ENCODE data around the gene ING5.
"Not testable (repeated sequence)": the region's sequence is repeated elsewhere in the genome, so short reads cannot be mapped to it uniquely, and the experiment has no call there.

ING5 gene

DNA sequence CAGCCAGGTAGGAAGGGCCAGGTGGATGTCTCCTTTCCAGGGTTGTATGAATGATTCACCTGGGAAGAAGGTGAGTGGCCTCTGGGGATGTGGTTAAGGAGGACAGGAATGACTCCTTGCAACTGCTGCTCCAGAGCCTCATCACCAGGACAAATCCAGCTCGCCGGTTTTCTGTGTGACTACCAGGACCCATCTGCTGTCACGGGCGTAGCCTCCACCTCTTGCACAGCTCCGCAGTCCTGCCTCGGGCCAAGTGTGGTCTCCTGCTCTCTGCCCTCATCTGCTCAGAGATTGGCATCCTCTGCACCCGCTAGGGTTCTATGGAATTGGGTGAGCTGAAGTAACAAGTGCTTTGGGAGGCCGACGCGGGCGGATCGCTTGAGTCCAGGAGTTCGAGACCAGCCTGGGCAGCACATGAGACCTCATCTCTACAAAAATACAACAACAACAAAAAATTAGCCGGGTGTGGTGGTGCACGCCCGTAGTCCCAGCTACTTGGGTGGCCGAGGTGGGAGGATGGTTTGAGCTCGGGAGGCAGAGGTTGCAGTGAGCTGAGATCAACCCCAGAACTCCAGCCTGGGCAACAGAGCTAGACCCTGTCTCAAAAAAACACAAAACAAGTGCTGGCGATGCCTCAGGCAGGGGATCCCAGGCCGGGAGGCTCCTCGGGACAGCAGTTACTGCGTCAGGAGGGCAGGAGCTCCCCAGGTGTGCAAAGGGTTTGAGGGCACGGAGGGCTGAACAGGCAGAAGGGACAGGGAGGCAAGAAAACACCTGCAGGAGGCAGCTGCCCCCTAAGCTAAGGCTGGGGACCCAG, 31.8 kb downstream of the ING5 start:
- DNase-seq = no peak
- TF ChIP-seq GATA1 (IDR thresholded peaks at IDR 0.05; ENCODE audit: low read depth, low read length) (no peak), POLR2A (IDR thresholded peaks at IDR 0.05; ENCODE audit: low read length) (no peak)

DNA sequence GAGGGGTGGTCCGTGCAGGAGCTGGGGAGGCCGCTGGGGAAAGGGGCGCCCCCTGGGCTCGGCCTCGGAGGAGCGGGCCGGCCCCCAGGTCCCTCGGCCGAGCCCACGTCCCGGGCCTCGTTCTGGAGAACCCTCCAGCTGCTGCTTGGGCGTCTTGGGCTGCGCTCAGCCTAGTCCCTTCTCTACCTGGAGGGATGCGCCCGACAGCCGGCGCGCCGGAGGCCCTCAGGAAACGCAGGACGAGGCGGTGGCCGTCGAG, 32.3 kb downstream of the ING5 start:
- TF ChIP-seq POLR2A (IDR thresholded peaks at IDR 0.05; ENCODE audit: low read length) (no peak), GATA1 (IDR thresholded peaks at IDR 0.05; ENCODE audit: low read depth, low read length) (no peak)
- no peak for DNase-seq

- peak; percentile 89 to 96 for DNase-seq
Observed at GRCh38 chr2:241734467-241735208, 32.8 kb downstream of the ING5 start, which contains the start of gene D2HGDH. D2HGDH (plus strand) TSS chr2:241734630; CDS start chr2:241735225, 595 bp downstream.

DNA sequence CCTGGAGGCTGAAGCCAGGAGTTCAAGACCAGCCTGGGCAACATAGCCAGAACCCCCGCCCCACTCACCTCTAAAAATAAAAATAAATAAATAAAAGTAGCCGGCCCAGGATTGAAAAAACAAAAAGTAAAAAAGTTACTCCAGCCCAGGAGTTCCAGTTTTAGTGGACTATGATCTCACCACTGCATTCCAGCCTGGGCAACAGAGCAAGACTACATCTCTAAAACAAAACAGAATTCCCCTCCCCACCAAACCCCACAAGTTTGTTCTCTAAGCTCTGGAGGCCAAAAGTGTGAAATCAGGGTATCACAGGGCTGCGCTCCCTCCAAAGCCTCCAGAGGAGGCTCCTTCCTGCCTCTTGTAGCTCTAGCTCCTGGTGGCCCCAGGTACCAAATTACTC, 34.3 kb downstream of the ING5 start:
- TF ChIP-seq POLR2A (IDR thresholded peaks at IDR 0.05; ENCODE audit: low read length) (no peak), GATA1 (IDR thresholded peaks at IDR 0.05; ENCODE audit: low read depth, low read length) (no peak)
- DNase-seq = no peak

More at GRCh38 chr2:241734467-241735208, 32.8 kb downstream of the ING5 start, which contains the start of gene D2HGDH:
- peak; percentile 49 for TF ChIP-seq POLR2A (IDR thresholded peaks at IDR 0.05; ENCODE audit: low read length)
- TF ChIP-seq GATA1 (IDR thresholded peaks at IDR 0.05; ENCODE audit: low read depth, low read length) = no peak

GRCh38 chr2:241738040-241738686, 36.3 kb downstream of the ING5 start:
- no peak for DNase-seq
- TF ChIP-seq POLR2A (IDR thresholded peaks at IDR 0.05; ENCODE audit: low read length) = no peak
- TF ChIP-seq GATA1 (IDR thresholded peaks at IDR 0.05; ENCODE audit: low read depth, low read length) = no peak

GRCh38 chr2:241739177-241739576, 37.3 kb downstream of the ING5 start:
- DNase-seq = no peak
- no peak for TF ChIP-seq POLR2A (IDR thresholded peaks at IDR 0.05; ENCODE audit: low read length)
- no peak for TF ChIP-seq GATA1 (IDR thresholded peaks at IDR 0.05; ENCODE audit: low read depth, low read length)

GRCh38 chr2:241739651-241740050, 37.8 kb downstream of the ING5 start:
- no peak for TF ChIP-seq GATA1 (IDR thresholded peaks at IDR 0.05; ENCODE audit: low read depth, low read length)
- no peak for TF ChIP-seq POLR2A (IDR thresholded peaks at IDR 0.05; ENCODE audit: low read length)
- no peak for DNase-seq

- TF ChIP-seq GATA1 (IDR thresholded peaks at IDR 0.05; ENCODE audit: low read depth, low read length) = no peak
- DNase-seq = no peak
Observed at GRCh38 chr2:241741016-241741415, 39.2 kb downstream of the ING5 start.

DNA sequence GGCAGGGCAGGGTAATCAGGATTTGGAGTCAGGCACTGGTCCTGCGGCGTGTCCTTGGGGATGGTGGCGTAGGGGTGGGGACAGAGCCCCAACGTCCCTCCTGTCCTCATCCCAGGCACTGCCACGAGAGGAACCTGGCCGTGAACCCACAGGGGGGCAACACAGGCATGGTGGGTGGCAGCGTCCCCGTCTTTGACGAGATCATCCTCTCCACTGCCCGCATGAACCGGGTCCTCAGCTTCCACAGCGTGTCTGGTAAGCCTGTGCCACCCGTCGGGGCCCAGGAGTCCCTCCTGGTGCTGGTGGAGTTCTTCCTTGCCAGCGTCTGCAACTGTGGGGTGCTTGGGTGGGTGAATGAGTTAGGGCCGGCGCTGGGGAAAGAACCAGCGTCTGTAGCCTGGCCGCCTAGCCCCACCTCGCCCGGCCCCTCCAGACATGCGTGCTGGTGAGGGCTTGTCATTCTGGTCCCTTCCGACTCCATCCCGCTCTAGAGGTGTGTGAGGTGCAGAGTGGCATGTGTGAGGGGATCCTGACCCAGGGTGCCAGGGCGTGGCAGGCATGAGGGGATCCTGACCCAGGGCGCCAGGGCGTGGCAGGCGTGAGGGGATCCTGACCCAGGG, 40.6 kb downstream of the ING5 start:
- no peak for DNase-seq
- no peak for TF ChIP-seq GATA1 (IDR thresholded peaks at IDR 0.05; ENCODE audit: low read depth, low read length)

GRCh38 chr2:241743008-241743407, 41.2 kb downstream of the ING5 start:
- not testable (repeated sequence) for DNase-seq

DNA sequence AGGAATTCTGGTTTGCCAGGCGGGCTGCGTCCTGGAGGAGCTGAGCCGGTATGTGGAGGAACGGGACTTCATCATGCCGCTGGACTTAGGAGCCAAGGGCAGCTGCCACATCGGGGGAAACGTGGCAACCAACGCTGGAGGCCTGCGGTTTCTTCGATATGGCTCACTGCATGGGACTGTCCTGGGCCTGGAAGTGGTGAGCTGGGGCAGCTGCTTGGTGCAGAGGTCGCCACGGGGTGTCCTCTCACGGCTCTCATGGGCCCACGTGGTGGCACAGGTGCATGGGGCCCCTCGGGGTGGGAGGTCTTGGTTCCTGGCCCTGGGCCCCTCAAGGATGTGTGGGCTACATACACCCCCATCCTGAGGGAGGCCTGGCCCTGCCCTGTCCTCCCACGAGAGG, 41.8 kb downstream of the ING5 start:
- no peak for DNase-seq
- TF ChIP-seq POLR2A (IDR thresholded peaks at IDR 0.05; ENCODE audit: low read length) = no peak
- TF ChIP-seq GATA1 (IDR thresholded peaks at IDR 0.05; ENCODE audit: low read depth, low read length) = no peak

- TF ChIP-seq GATA1 (IDR thresholded peaks at IDR 0.05; ENCODE audit: low read depth, low read length) (no peak), POLR2A (IDR thresholded peaks at IDR 0.05; ENCODE audit: low read length) (no peak)
- DNase-seq = no peak
Observed at GRCh38 chr2:241744028-241744754, 42.4 kb downstream of the ING5 start.

GRCh38 chr2:241745276-241745675, 43.4 kb downstream of the ING5 start:
- DNase-seq = no peak
- TF ChIP-seq POLR2A (IDR thresholded peaks at IDR 0.05; ENCODE audit: low read length) = no peak
- no peak for TF ChIP-seq GATA1 (IDR thresholded peaks at IDR 0.05; ENCODE audit: low read depth, low read length)

- TF ChIP-seq POLR2A (IDR thresholded peaks at IDR 0.05; ENCODE audit: low read length) (no peak), GATA1 (IDR thresholded peaks at IDR 0.05; ENCODE audit: low read depth, low read length) (no peak)
- no peak for DNase-seq
Observed at GRCh38 chr2:241746084-241746483, 44.2 kb downstream of the ING5 start.

Data from erythroblast (primary cell).